Keratinocyte (primary cell): ENCODE measurements around the gene KRTAP20-1.

Source experiments
- CTCF ChIP-seq, 3 experiments: IDR thresholded peaks in 1 of 3; conservative IDR thresholded peaks in 1 of 3; optimal IDR thresholded peaks in 1 of 3; 2 replicates in 2 of 3; 3 replicates in 1 of 3; pipeline versions ENCODE3 to v1.5.1; 2011; ENCODE audit warnings: low read length in 3 of 3, mild to moderate bottlenecking in 3 of 3, moderate library complexity in 2 of 3, control low read depth in 1 of 3, inconsistent platforms in 1 of 3; ENCODE audit not compliant: insufficient read depth in 2 of 3; ENCODE audit errors: extremely low read depth in 1 of 3
- EZH2 ChIP-seq: IDR thresholded peaks from one replicate; pipeline ENCODE4 v1.6.1; 2012; ENCODE audit warnings: inconsistent platforms, mild to moderate bottlenecking, low read length, moderate library complexity

- TF ChIP-seq CTCF (optimal IDR thresholded peaks at IDR 0.05 in 1 of 3, IDR thresholded peaks at IDR 0.05 in 1 of 3, conservative IDR thresholded peaks at IDR 0.05 in 1 of 3; ENCODE audit: extremely low read depth in 1 of 3, insufficient read depth in 2 of 3, low read length in 3 of 3) (no peak), EZH2 (no peak)
Measured at GRCh38 chr21:30598802-30599201, 17.4 kb upstream of the KRTAP20-1 start, which contains the start of gene KRTAP6-2.
